Measurements from ENCODE around the gene FGGY. TPM values are rescaled to one million over a fixed set of nuclear protein-coding genes. Genes with fewer than 3 reads are reported as not detected.
"Not testable (repeated sequence)": the region's sequence is repeated elsewhere in the genome, so short reads cannot be mapped to it uniquely, and the experiment has no call there.

The FGGY gene
- polyA plus RNA-seq, 12 donors, result 8.5 to 16.8 (median 13.8) TPM; not detected in 1

DNA sequence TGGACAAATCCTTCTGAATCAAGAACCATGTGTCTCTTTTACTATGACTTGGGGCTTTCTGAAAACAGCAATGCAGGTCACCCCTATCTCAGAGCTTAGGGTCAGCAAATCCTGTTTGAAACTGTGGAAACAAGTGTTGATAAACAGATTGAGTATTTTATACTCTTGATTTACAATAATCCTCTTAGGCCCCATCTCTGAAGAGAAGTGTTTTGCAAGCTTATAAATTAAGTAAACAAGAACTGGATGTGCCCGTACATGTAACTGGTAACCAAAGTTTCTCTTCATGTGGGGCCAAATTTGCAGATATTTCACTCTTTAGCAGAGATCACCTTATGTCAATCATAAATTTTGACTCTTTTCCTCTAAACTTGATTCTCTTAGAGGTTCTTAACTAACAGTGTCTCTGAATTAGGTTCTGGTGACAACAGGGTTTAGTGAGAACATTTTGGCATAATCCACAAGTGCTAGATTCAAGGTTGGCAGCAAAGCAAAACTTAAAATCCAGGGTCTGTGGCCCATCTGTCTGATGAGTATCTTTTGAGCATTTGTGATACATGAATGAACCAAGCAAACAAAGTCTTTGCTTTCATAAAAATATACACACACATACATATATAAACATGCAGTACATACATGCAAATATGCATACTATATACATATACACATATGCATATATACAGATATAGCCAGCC, 334.8 kb downstream of the FGGY start:
- no peak for DNase-seq

DNA sequence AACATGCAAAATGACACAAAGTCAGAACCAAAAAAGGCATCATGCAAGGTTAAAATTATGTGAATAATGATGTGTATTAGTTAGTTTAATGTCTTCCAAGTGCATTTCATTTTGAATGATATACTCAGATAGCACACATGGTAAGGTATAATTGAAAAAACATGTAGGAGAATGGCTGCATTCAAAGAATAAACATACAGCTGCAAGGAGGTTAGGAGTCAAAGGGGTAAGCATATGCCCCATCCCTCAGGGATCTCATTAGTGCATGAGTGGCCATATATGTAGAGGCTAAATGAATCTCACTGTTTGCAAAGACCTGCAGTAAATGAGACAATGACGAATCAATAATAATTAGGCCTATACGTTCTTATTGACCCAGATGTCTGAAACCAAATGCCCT, 338.2 kb downstream of the FGGY start:
- no peak for DNase-seq

DNA sequence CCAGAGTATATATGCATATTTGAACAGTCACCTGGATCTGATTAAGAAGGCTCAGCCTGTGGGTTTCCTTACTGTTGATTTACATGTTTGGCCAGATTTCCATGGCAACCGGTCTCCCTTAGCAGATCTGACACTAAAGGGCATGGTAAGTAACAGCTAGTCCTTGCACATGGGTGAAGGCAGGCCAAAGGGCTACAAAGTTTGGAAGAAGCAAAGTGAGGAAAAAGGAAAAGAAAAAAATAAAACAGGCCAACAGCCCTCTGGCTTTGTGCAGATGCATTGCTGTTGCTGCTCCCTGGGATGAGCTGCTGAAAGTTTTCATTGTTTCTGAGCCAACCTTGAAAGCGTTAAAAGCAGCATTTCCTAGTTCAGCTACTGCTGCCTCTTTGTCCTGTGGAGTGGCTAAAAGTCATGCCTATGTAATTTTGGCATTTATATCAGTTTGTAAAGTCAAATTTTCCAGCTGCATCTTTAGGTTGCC, 341.4 kb downstream of the FGGY start:
- DNase-seq, result peak; percentile 66

DNA sequence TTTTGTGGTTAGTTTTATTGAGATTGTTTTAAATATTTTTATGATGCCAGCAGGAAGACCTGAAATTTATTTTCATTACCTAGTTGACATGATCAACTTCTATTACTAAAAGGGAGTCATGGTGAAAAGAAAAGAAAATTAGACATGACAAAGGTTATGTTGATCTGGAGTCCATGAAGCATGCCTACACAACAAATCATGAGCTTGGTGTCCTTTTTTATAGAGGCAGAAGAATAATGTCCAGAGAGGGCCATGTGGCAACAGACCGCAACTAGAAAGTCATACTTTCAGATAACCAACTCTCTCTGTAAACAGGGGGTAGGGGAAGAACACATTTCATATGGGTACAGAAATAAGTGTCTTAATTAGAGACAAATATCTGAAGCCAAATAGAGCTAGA, 342.4 kb downstream of the FGGY start:
- no peak for DNase-seq

DNA sequence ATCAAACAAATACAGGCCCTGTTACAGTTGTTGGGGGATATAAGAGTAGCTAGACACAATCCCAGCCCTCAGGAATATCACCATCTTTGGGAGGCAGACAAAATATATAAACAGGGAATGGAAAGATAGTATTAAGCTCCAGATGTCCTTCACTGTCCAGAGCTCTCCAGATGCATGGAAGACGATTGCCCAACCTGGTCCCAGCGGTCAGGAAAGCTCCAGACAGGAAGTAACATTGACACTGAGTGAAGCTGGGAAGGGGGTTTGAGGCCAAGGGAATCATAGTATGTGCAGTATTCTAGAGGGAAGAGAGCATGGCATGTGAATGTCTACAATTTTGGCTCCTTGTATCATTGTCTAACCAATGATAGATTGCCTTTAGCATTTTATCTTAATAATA, 344.0 kb downstream of the FGGY start:
- peak; percentile 57 for DNase-seq

DNA sequence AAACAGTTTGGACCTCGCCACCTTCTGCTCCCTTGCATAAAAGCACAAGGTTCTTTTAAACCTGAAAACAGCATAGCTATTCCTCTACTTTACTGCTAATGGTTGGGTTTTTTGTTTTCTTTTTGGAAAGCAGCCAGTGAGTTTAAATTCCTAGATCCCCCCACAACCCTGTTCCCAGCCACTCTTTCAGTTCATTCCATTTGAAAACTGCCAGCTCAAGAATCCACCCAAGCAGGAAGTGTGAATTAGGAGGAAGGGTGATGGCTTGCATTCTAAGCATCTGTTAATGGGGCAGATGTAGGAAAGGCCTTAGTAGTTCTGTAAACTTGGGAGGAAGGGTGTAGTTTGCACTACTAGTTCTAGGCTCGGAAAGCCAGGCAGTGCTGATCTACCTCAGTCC, 344.9 kb downstream of the FGGY start:
- DNase-seq, result no peak

DNA sequence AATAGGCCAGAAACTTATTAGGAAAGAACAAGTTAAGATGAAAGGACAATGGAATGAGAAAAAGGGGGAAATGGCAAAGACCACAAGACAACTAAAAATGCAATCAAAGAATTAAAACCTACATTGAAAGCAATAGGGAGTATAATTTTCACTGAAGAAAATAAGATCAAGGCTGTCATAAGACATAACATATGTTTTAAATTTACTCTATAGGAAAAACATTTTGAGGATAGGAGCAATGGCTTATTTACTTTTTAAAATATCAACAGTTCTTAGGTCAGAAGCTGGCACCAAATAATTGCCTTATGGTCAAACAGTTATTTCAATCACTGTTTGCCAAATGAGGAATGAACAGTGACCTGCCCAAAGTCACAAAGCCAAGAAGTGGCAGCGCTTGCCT, 346.6 kb downstream of the FGGY start:
- DNase-seq, result no peak

DNA sequence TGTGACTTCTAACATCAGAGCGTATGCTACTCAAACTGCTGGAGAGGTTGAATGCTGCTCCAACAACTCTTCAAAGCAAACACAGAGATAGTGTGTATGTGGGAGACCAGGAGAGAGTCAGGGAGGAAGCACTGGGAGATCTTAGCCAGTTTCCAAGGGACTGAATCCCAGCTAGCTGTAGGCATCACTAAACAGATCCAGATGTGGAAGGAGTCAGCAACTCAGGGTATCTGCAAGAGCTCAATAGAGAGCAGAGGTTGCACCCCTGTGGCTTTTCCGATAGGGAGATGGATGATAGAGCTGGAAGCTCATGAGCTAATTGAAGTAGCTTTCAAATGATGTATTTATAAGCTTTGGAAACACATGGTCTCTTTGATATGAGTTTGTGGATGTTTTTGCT, 349.0 kb downstream of the FGGY start:
- no peak for DNase-seq

DNA sequence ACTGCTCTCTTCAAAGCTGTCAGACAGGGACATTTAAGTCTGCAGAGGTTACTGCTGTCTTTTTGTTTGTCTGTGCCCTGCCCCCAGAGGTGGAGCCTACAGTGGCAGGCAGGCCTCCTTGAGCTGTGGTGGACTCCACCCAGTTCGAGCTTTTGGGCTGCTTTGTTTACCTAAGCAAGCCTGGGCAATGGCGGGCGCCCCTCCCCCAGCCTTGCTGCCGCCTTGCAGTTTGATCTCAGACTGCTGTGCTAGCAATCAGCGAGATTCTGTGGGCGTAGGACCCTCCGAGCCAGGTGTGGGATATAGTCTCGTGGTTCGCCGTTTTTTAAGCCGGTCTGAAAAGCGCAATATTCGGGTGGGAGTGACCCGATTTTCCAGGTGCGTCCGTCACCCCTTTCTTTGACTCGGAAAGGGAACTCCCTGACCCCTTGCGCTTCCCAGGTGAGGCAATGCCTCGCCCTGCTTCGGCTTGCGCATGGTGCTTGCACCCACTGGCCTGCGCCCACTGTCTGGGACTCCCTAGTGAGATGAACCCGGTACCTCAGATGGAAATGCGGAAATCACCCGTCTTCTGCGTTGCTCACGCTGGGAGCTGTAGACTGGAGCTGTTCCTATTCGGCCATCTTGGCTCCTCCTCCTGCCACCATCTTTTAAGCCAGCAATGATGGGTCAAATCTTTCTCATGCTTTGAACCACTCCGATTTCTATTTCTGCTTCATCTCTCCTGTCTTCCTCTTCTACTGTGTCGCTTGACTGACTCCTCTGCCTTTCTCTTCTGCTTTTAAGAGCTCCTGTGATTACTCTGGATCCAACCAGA, 356.5 kb downstream of the FGGY start:
- DNase-seq, result not testable (repeated sequence)

DNA sequence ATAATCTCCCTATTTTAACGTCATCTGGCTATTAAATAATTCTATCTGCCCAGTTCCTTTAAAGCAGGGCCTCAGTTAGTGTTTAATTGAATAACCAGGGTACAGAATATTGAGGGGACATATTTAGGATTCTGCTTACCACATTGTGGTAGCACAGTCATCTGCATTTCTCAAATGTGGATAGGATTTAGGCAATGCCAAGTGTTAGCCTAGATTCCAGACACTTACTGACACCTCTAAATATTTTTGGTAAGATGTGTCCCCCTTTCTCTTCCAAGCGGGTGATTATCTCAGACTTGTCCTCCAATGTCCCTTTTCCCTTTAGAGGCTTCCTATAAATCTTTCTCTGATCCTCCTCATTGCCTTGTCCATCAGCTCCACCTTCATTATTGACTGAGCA, 357.1 kb downstream of the FGGY start:
- no peak for DNase-seq

DNA sequence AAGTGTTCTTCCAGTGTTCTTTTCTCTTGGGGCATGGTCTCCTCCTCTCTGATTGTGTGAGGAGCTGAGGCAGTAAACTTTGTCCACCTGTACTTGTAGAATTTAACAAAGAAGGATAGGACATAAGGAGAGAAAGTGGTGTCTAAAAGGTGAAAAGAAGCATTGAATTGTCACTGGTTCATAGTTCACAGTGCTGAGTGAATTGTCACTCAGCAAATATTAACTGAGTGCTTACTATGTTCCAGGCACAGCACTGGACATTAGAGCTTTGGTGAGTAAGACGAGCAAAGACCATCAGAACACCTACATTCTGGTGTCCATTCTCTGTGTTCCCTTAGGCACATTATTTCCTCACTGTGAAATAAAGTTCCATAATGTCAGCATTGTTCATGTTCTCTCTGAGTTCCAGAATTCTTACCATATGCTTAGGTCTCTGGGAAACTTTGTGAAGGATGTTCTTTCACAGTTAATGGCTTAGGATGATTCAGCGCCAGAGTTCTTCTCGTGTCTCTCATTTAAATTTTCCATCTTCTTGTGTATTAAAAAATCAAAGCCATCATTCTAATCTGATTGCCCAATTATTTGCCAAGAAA, 361.1 kb downstream of the FGGY start:
- no peak for DNase-seq

DNA sequence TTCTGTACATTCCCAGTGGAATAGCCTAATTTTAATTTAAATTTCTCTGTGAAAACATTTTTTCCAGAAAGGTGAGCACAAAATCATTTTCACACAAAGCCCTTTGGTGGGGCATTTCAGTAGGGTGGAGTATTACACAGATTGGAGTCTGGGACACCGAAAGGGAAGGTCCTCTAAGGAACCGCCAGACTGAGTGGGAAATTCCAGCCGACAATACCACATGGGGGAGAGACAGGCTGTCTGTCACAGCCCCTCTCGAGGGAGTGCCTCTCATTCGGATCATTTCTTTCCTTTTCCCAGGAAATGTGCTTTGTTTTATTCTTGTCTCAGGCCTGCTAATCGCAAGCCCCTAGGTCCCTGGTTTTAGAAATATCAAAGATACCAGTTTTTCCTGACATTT, 367.3 kb downstream of the FGGY start:
- DNase-seq, result no peak

DNA sequence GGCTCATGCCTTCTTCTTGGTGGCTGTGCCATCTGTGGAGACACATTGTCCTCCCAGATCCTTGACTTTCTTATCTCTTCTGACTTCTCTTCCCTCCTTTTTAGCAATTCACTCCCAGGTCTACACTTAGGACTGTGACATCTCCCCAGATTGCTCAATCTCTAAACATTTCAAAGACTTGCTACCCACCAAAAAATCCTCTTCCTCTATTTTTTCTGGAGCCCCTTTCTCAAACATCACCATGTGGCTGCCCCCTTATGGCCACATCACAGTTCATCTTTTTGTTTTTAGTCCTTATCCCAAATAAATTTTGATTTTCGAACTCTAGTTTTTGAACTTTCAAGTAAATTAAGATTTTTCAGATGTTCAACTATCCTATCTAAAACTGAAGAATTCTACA, 369.2 kb downstream of the FGGY start:
- DNase-seq, result no peak

DNA sequence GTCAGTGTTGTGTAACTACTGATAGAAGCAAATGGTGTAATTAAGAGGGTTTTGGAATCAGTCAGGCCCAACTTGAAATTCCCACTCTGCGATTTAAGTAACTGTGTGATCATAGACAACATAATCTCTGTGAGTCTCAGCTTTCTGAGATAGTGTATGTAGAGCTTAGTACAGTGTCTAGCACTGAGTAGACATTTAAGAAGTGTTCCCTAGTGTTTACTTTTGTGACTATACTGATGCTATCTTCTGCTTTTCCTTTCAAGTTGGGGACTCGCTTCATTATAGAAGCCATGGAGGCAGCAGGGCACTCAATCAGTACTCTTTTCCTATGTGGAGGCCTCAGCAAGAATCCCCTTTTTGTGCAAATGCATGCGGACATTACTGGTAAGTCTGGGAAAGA, 370.1 kb downstream of the FGGY start:
- no peak for DNase-seq

DNA sequence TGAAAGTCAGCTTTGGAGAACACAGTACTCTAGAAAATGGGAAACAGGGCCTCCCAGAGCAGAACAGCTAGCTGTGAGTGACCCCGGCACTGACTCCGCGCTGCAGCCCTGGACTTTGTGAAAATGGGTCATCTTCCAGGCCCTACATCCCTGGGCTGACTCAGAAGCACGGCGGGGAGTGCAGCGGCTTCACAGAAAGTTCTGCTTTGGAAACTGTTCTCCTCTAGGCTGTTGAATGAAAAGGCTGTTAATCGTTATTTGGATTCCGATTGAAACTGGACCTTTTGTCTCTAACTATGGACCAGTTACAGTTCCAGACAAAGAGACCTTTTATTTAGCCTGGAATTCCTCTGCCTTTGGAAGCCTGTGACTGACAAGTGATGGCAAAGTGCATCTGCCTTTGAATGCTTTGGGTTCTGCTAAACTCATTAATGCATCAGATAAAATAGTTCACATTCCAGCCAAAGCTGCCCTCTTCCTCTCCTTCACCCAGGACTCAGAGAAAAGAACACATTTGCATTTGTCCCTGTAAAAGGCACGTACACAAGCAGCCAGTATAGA, 372.9 kb downstream of the FGGY start:
- DNase-seq, result no peak

DNA sequence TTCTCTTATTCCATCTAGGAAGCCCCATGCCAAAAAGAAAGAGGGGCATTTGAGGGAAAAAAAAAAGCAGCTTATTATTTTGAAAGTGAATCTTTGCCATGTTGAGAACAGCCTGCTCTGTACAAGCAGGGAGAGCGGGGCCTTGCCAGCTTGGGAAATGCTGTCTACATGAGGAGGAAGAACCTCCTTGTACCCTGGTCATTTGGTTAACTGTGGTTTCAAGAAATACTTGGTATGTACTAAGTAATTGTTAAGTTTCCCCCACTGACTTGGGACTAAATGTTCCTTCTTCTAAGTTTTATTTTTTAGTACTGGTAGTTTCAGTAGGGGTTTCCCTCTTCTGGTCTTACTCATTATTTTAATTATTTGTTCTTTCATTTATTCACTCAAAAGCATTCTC, 373.8 kb downstream of the FGGY start:
- DNase-seq, result no peak

DNA sequence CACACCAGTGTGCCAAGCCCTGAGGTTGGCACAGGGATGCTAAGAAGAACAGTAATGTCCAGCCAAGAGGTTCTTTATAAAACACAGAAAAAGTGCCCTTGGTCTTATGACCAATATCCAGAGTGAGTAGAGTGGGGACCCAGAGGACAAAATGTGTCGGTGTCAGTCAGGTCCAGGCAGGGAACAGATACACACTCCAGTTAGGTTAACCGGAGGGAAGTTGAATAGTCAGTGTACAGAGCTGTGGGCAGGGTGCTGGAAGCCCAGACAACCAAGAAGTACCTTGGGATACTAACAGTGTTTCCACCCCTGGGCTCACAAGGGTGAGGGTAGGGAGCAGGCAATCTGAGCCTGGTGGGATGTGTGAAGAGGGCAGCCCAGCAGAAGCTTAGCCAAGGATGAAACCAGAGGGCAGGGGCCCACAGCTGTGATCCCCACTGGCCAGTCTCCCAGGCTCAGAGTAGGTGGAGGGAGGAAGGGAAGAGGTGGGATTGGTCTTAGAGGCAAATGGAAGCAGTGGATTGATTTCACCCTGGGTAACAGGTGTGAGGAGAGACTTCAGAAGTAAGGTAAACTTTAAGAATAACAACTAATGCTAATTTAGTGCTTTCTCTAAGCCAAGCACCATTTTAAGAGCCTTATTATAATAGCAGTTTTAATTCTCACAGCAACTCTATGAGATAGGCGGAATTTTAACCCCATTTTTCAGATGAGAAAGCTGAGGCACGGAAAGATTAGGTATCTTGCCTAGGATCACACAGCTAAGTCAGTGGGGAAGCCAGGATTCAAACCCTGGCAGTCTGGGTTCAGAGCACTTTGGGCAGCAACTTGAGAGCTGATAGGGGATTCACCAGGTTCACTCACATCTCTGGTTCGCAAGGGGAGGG, 374.4 kb downstream of the FGGY start:
- DNase-seq, result no peak

DNA sequence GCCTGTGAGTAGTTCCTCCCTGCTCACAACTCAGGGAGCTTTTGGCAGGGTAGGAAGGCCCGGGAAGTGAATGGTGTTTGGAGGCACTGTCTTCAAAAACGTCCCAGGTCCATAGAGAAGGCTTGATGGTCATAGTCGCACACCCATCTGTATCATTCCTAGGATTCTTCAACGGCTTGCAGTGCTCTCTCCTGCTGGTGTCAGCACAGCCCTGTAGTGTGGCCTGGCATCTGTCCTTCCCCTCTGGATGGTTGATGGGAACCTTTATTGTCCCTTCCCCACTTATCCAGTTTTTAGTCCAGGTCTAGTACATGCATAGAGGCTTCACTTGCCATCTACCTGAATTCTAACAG, 375.0 kb downstream of the FGGY start:
- no peak for DNase-seq

DNA sequence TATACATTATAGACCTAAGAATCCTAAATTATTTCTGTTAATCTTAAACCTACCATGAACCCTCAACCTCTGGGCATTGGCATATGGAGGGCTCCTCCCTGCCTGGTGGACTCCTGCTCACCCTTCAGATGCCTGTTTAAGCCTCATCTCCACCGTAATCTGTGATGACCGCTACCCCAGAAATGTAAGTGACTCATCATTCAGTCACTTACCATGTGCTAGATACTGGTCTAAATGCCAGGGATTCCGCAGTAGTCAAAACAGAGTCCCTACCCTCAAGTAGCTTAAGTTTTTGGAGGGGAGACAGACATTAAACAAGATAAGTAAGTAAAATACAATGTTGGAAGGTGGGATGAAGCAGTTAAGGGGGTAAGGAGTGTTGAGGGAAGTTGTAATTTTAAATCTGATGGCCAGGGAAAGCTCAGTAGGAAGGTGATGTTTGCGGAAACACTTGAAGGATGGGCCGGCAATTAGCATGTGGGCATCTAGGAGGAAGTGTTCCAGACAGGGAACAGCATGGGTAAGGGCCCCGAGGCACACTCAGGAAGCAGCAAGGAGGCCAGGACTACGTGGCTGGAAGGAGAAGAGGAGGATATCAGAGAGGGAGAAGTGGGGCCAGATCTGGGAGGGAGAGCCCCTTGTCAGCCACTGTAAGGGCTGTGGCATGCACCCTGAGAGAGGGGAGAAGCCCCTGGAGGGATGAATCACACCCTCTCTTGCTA, 376.1 kb downstream of the FGGY start:
- DNase-seq, result no peak

DNA sequence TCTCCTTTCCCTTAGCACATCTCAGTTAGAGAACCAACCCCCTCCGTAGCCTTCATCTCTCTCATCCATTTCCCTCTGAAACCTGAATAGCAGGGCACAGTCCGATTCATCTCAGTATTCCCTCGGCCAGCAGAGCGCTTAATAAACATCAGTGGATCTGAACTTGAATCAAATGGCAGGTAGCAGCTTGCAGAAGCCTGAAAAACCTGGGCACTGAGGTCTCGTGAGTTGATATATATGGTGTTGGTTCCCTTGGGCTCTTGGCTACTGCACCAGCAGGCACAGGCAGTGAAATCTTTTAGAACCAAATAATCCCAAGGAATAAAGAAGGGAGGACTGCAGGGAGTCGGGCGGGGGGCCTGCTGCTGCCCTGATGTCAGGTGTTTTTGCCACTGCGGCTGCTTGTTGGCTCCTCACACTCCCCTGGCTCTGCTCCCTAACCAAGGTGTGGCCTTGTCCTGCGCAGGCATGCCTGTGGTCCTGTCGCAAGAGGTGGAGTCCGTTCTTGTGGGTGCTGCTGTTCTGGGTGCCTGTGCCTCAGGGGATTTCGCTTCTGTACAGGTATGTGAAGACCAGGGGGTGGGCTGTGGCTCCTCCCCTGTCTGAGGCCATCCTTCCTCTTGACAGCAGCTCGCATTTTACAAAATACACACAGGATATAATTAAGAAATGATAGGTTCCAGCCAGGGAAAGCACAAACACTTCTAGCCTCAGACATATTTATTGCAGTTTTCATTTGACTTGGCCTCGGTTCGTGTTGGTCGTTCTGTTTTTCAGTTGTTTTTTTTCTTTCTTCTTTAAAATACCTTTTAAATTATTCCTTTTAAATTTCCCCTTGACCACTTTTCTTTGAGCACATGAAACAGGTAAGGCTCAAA, 376.9 kb downstream of the FGGY start:
- no peak for DNase-seq
